Mucosa of rectum (tissue), 2 donors: Measurements from ENCODE around the gene SLC16A3.

ENCODE experiments used
- H3K27ac ChIP-seq, 2 donors: one replicate each; pipeline ENCODE4 v1.7.0; 2013; ENCODE audit warnings: inconsistent platforms in 2 of 2, low read depth in 2 of 2, low read length in 2 of 2
- H3K27me3 ChIP-seq, 2 donors: one replicate each; pipeline ENCODE4 v1.7.0; 2013; ENCODE audit warnings: low read length in 2 of 2; ENCODE audit not compliant: control insufficient read depth in 2 of 2, insufficient read depth in 2 of 2
- H3K36me3 ChIP-seq, 2 donors: one replicate each; pipeline ENCODE4 v1.7.0; 2013; ENCODE audit warnings: low read length in 2 of 2; ENCODE audit not compliant: control insufficient read depth in 2 of 2, insufficient read depth in 2 of 2
- H3K4me1 ChIP-seq, 2 donors: one replicate each; pipeline ENCODE4 v1.7.0; 2013; ENCODE audit warnings: low read length in 2 of 2, mild to moderate bottlenecking in 1 of 2; ENCODE audit not compliant: control insufficient read depth in 2 of 2, insufficient read depth in 2 of 2
- H3K4me3 ChIP-seq, 2 donors: one replicate each; pipeline ENCODE4 v1.7.0; 2013; ENCODE audit warnings: low read length in 2 of 2
- H3K9ac ChIP-seq, 2 donors: one replicate each; pipeline ENCODE4 v1.7.0; 2013; ENCODE audit warnings: low read length in 2 of 2, low read depth in 1 of 2, mild to moderate bottlenecking in 1 of 2
- H3K9me3 ChIP-seq, 2 donors: one replicate each; pipeline ENCODE4 v1.7.0; 2013; ENCODE audit warnings: low read length in 2 of 2; ENCODE audit not compliant: control insufficient read depth in 2 of 2
- donor health status: healthy.
- donor health status: Normal muscosa, but diverticular disease.

Gene SLC16A3

GRCh38 chr17:82276938-82277337 lies 48.1 kb downstream of the SLC16A3 start:
- Histone ChIP-seq H3K4me1 (peaks cover 20 to 23% of the 10 kb centered on the region in 2 donors), H3K27ac (no peak overlapping the region), H3K36me3 (peaks cover under 1% of the 10 kb centered on the region in 2 donors), H3K9ac (no peak overlapping the region), H3K9me3 (no peaks in the 10 kb centered on the region), H3K27me3 (no peaks in the 10 kb centered on the region), H3K4me3 (no peak overlapping the region)

DNA sequence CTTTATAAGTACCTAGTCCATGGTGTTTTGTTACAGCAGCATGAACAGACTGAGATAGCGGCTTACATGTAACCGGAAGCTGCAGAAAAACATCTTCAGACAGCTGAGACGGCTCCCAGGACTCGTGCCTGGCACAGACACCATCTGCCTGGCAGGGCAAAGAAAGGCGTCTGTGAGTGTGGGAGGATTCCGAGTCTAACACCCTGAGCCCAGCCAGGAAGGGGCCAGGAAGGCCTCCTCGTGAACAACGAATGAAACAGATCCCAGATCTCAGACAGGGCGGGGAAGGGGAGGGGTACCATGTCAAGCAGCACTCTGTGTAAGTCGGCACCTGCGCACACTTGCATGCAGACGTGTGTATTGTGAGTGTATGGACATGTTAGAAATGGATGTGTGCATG lies 49.0 kb downstream of the SLC16A3 start:
- no peak overlapping the region for H3K9ac ChIP-seq
- peaks cover 22 to 29% of the 10 kb centered on the region in 2 donors for H3K4me1 ChIP-seq
- no peak overlapping the region for H3K27ac ChIP-seq
- no peaks in the 10 kb centered on the region for H3K27me3 ChIP-seq
- H3K4me3 ChIP-seq, result no peak overlapping the region
- H3K9me3 ChIP-seq, result no peaks in the 10 kb centered on the region
- H3K36me3 ChIP-seq, result no peaks in the 10 kb centered on the region

GRCh38 chr17:82278308-82278707 lies 49.5 kb downstream of the SLC16A3 start:
- no peak overlapping the region for H3K9ac ChIP-seq
- H3K4me3 ChIP-seq, result no peak overlapping the region
- H3K9me3 ChIP-seq, result no peaks in the 10 kb centered on the region
- H3K36me3 ChIP-seq, result no peaks in the 10 kb centered on the region
- no peaks in the 10 kb centered on the region for H3K27me3 ChIP-seq
- peaks cover 26 to 34% of the 10 kb centered on the region in 2 donors for H3K4me1 ChIP-seq
- no peak overlapping the region for H3K27ac ChIP-seq

GRCh38 chr17:82278786-82279391 lies 50.0 kb downstream of the SLC16A3 start:
- Histone ChIP-seq H3K4me1 (peaks cover 24 to 36% of the 10 kb centered on the region in 2 donors), H3K36me3 (no peaks in the 10 kb centered on the region), H3K27ac (no peak overlapping the region), H3K9me3 (no peaks in the 10 kb centered on the region), H3K4me3 (no peak overlapping the region), H3K27me3 (no peaks in the 10 kb centered on the region), H3K9ac (no peak overlapping the region)

DNA sequence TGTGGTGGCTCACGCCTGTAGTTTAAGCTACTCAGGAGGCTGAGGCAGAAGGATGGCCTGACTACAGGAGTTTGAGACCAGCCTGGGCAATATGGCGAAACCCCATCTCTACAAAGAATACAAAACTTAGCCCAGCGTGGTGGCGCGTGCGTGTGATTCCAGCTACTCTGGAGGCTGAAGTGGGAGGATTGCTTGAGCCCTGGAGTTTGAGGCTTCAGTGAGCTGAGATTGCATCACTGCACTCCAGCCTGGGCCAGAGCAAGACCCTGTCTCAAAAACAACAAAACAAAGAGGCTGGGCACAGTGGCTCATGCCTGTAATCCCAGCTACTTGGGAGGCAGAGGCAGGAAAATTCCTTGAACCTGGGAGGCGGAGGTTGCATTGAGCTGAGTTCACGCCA lies 51.7 kb downstream of the SLC16A3 start:
- no peak overlapping the region for H3K9ac ChIP-seq
- no peaks in the 10 kb centered on the region for H3K36me3 ChIP-seq
- no peaks in the 10 kb centered on the region for H3K27me3 ChIP-seq
- H3K9me3 ChIP-seq, result no peaks in the 10 kb centered on the region
- no peak overlapping the region for H3K27ac ChIP-seq
- H3K4me3 ChIP-seq, result no peak overlapping the region
- peaks cover 20 to 27% of the 10 kb centered on the region in 2 donors for H3K4me1 ChIP-seq

- Histone ChIP-seq H3K27me3 (no peaks in the 10 kb centered on the region), H3K4me1 (peaks cover 20 to 27% of the 10 kb centered on the region in 2 donors), H3K36me3 (no peaks in the 10 kb centered on the region), H3K4me3 (no peak overlapping the region), H3K9ac (no peak overlapping the region), H3K9me3 (no peaks in the 10 kb centered on the region), H3K27ac (no peak overlapping the region)
Observed at GRCh38 chr17:82281076-82281475, 52.2 kb downstream of the SLC16A3 start.

DNA sequence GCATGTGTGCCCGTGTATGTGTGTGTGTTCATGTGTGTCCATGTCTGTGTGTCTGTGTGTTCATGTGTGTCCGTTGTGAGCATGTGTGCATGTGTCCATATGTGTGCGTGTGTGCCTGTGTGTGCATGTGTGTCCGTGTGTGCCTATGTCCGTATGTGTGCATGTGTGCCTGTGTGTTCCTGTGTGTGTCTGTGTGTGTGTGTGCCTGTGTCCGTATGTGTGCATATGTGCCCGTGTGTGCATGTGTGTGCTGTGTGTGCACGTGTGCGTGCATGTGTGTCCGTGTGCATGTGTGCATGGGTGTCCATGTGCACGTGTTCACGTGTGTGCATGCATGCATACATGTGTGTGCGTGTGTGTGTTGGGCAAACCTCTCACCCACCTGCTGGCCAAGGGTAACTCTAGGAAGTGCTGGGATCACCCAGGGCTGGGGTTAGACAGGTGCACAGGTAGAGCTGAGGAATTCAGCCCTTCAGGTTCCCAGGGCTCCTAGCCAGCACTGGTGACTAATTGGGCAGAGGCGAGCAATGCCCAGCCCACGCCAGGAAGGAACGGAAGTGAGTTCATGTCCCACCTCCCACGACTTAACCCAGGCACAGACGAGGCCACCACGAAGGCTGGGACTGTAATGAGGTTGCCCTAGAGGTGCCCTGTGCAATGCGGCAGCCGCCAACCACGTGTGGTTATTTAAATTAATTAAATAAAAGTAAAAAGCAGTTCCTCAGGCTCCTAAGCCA lies 52.8 kb downstream of the SLC16A3 start:
- Histone ChIP-seq H3K27me3 (no peaks in the 10 kb centered on the region), H3K4me1 (peaks cover 24 to 27% of the 10 kb centered on the region in 2 donors), H3K27ac (no peak overlapping the region), H3K4me3 (no peak overlapping the region), H3K36me3 (no peaks in the 10 kb centered on the region), H3K9me3 (no peaks in the 10 kb centered on the region), H3K9ac (no peak overlapping the region)

DNA sequence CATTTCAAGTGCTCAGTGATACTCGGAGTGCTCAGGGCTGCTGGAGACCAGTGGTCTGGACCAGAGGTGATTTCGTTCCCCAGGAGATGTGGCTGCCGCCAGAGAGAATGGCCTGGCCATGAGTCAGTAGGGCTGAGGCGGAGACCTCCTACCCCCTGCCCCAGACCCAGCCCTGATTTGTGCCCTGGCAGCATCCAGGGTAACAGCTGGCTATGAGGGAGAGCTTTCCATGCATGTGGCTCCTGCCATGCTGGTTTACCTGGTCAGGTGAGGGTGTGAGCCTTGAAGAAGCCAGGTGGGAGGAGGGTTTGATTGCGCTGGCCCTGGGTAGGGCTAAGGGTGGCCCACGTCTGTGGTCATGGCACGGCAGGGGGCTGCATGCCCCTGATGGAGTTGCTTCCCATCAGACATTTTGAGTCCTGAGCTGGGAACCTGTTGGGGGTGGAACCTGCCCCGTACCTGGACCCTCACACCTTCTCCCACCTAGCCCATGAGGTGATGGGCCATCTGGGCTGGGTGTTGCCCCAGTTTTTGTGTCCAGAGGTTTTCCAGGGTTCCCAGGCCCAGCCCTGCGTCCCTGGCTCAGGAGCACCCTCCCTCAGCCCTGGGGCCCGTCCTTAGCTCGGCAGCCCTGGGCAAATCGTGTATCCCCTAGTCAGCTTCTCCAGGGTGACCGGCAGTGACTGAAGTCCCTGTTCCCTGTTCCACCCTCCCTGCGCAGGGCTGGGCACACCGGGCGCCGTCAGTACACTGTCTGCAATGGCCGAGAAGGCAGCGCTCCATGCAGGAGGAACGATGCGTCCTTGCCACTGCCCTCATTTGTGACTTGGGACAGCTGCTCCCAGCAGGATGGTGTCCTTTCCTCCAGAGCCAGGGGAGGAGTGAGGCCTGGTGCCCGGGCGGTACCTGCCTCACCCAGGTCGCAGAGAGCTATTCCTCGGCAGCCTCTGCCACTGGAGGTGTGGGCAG lies 53.7 kb downstream of the SLC16A3 start:
- peak overlapping the region in 1 of 2 donors; percentile 29 for H3K9ac ChIP-seq
- H3K27ac ChIP-seq, result peak overlapping the region; percentile 16 to 32
- no peak overlapping the region for H3K4me3 ChIP-seq
- no peaks in the 10 kb centered on the region for H3K9me3 ChIP-seq
- peaks cover 32 to 35% of the 10 kb centered on the region in 2 donors for H3K4me1 ChIP-seq
- no peaks in the 10 kb centered on the region for H3K27me3 ChIP-seq
- no peaks in the 10 kb centered on the region for H3K36me3 ChIP-seq

GRCh38 chr17:82283208-82283749 lies 54.4 kb downstream of the SLC16A3 start:
- H3K9me3 ChIP-seq, result no peaks in the 10 kb centered on the region
- peak overlapping the region in 1 of 2 donors; percentile 29 for H3K9ac ChIP-seq
- H3K27ac ChIP-seq, result peak overlapping the region; percentile 16 to 32
- peaks cover 39 to 42% of the 10 kb centered on the region in 2 donors for H3K4me1 ChIP-seq
- no peaks in the 10 kb centered on the region for H3K36me3 ChIP-seq
- H3K27me3 ChIP-seq, result no peaks in the 10 kb centered on the region
- no peak overlapping the region for H3K4me3 ChIP-seq
